ENCODE measurements around the gene CMBL. TPM values are rescaled to one million over a fixed set of nuclear protein-coding genes. Genes with fewer than 3 reads are reported as not detected.
A peak's percentile ranks its signal among the peaks of the same experiment; 100 is the strongest.

Gene CMBL
- total and polyA plus RNA-seq, 2 of the 13 experiments (the other 11 are each of a cell fraction or from before 2014, with no cell fraction given), result 11.5 to 17.0 TPM

DNA sequence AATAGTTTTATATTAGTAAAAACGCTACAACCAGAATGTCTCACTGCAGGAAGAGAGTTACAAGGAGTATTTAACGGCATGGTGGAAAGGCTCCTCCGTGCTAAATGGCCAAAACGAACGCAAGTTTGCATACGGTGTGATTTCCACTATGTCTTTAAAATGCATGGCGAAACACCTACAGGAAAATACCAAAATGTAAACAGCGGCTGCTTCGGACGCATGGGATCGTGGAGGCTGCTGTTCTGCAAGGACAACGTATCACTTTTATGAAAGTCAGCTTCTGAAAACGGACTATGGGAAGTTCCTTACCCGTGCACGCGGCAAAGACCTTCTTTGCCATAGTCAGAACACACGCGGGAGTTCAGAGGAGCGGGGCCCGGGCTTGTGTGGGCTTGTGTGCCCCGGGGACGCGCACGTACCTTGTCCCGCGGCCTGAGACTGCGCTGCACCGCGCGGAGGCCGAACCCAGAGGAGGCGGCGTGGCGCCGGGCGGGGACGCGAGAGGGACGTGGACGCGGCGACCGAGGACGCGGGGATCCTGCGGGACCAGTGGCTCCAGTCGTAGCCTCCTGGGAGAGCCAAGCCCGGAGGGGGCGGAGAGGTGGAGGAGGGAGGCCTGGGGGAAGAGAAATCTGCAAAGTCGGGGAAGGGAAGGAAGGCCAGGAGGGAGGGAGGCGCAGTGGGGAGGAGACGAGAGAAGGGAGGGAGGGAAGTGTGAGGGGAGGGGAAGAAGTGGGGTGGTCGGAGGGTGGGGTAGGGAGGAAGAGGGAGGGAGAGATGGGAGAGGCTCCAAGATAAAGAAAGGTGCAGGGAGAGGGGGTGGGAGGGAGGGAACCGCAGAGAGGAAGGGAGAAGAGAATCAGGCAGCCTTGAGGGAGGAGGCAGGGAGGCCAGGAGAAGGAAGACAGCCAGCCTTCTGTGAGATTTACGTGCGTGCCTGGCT, at the start of gene CMBL (continued):
- TF ChIP-seq, protein P1, sequence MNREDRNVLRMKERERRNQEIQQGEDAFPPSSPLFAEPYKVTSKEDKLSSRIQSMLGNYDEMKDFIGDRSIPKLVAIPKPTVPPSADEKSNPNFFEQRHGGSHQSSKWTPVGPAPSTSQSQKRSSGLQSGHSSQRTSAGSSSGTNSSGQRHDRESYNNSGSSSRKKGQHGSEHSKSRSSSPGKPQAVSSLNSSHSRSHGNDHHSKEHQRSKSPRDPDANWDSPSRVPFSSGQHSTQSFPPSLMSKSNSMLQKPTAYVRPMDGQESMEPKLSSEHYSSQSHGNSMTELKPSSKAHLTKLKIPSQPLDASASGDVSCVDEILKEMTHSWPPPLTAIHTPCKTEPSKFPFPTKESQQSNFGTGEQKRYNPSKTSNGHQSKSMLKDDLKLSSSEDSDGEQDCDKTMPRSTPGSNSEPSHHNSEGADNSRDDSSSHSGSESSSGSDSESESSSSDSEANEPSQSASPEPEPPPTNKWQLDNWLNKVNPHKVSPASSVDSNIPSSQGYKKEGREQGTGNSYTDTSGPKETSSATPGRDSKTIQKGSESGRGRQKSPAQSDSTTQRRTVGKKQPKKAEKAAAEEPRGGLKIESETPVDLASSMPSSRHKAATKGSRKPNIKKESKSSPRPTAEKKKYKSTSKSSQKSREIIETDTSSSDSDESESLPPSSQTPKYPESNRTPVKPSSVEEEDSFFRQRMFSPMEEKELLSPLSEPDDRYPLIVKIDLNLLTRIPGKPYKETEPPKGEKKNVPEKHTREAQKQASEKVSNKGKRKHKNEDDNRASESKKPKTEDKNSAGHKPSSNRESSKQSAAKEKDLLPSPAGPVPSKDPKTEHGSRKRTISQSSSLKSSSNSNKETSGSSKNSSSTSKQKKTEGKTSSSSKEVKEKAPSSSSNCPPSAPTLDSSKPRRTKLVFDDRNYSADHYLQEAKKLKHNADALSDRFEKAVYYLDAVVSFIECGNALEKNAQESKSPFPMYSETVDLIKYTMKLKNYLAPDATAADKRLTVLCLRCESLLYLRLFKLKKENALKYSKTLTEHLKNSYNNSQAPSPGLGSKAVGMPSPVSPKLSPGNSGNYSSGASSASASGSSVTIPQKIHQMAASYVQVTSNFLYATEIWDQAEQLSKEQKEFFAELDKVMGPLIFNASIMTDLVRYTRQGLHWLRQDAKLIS (CRISPR knock-in tag; IDR thresholded peaks at IDR 0.05), result no peak
- TF ChIP-seq ISX (CRISPR knock-in tag; conservative IDR thresholded peaks at IDR 0.05) (no peak), RBM22 (optimal IDR thresholded peaks at IDR 0.05; ENCODE audit: low read length) (no peak), ZBTB38 (CRISPR knock-in tag; IDR thresholded peaks at IDR 0.05) (peak; percentile 64; the same call in 1 of the 2 replicates), RXRB (CRISPR knock-in tag; IDR thresholded peaks at IDR 0.05; ENCODE audit: borderline replicate concordance) (0 out of 2 replicates have a peak, but pooled peaks have one; percentile 12), SATB2 (CRISPR knock-in tag; IDR thresholded peaks at IDR 0.05) (no peak), NRL (CRISPR knock-in tag; IDR thresholded peaks at IDR 0.05; ENCODE audit: borderline replicate concordance) (no peak), SIN3A (IDR thresholded peaks at IDR 0.05; ENCODE audit: borderline replicate concordance, low read depth, low read length) (no peak), ZNF546 (CRISPR knock-in tag; conservative IDR thresholded peaks at IDR 0.05) (no peak), TBP (CRISPR knock-in tag; IDR thresholded peaks at IDR 0.05) (no peak), ARNTL (CRISPR knock-in tag; IDR thresholded peaks at IDR 0.05) (no peak), ZBTB7A (CRISPR knock-in tag; IDR thresholded peaks at IDR 0.05) (peak; percentile 82; the same call in 1 of the 2 replicates), ZNF558 (CRISPR knock-in tag; IDR thresholded peaks at IDR 0.05; ENCODE audit: borderline replicate concordance) (peak; percentile 47; the same call in 1 of the 2 replicates), REXO4 (CRISPR knock-in tag; IDR thresholded peaks at IDR 0.05; ENCODE audit: borderline replicate concordance) (no peak), ZNF292 (CRISPR knock-in tag; IDR thresholded peaks at IDR 0.05; ENCODE audit: borderline replicate concordance, low read depth) (no peak), IKZF1 (IDR thresholded peaks at IDR 0.05) (no peak), ZNF780A (CRISPR knock-in tag; IDR thresholded peaks at IDR 0.05) (no peak)
- TF ChIP-seq, protein P2, sequence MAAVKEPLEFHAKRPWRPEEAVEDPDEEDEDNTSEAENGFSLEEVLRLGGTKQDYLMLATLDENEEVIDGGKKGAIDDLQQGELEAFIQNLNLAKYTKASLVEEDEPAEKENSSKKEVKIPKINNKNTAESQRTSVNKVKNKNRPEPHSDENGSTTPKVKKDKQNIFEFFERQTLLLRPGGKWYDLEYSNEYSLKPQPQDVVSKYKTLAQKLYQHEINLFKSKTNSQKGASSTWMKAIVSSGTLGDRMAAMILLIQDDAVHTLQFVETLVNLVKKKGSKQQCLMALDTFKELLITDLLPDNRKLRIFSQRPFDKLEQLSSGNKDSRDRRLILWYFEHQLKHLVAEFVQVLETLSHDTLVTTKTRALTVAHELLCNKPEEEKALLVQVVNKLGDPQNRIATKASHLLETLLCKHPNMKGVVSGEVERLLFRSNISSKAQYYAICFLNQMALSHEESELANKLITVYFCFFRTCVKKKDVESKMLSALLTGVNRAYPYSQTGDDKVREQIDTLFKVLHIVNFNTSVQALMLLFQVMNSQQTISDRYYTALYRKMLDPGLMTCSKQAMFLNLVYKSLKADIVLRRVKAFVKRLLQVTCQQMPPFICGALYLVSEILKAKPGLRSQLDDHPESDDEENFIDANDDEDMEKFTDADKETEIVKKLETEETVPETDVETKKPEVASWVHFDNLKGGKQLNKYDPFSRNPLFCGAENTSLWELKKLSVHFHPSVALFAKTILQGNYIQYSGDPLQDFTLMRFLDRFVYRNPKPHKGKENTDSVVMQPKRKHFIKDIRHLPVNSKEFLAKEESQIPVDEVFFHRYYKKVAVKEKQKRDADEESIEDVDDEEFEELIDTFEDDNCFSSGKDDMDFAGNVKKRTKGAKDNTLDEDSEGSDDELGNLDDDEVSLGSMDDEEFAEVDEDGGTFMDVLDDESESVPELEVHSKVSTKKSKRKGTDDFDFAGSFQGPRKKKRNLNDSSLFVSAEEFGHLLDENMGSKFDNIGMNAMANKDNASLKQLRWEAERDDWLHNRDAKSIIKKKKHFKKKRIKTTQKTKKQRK (IDR thresholded peaks at IDR 0.05; ENCODE audit: low read length), result no peak
- TF ChIP-seq, protein P3, sequence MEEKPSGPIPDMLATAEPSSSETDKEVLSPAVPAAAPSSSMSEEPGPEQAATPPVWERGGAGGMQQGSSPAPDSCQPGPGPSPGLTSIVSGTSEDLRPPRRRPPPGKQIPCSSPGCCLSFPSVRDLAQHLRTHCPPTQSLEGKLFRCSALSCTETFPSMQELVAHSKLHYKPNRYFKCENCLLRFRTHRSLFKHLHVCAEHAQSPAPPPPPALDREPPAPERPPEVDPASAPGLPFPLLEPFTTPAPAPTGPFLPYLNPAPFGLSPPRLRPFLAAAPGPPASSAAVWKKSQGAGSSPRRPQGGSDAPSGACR (CRISPR knock-in tag; IDR thresholded peaks at IDR 0.05), result no peak
- TF ChIP-seq, protein P4, sequence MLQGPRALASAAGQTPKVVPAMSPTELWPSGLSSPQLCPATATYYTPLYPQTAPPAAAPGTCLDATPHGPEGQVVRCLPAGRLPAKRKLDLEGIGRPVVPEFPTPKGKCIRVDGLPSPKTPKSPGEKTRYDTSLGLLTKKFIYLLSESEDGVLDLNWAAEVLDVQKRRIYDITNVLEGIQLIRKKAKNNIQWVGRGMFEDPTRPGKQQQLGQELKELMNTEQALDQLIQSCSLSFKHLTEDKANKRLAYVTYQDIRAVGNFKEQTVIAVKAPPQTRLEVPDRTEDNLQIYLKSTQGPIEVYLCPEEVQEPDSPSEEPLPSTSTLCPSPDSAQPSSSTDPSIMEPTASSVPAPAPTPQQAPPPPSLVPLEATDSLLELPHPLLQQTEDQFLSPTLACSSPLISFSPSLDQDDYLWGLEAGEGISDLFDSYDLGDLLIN (CRISPR knock-in tag; IDR thresholded peaks at IDR 0.05; ENCODE audit: borderline replicate concordance), result peak; percentile 52; the same call in 1 of the 2 replicates

Data from HepG2 (cell line).